DOHH2 (cell line): Measurements from ENCODE around the gene SPTBN1.

ENCODE experiments used
- H3F3A ChIP-seq: fragments of 200-600 bp; sonication (generic), shearing (Covaris generic); 2 replicates; pipeline ENCODE4 v1.6.0; 2016; ENCODE audit warnings: antibody characterized with exemption, mild to moderate bottlenecking; ENCODE audit not compliant: control insufficient read depth, insufficient read depth
- H3K27ac ChIP-seq: fragments of 200-600 bp; sonication (generic); 2 replicates; pipeline ENCODE4 v1.5.1; 2014; ENCODE audit warnings: low read depth, mild to moderate bottlenecking, low read length, moderate library complexity
- H3K27me3 ChIP-seq: fragments of 200-600 bp; sonication (generic); 2 replicates; pipeline ENCODE4 v1.6.1; 2014; ENCODE audit warnings: mild to moderate bottlenecking, low read length, mixed read lengths; ENCODE audit not compliant: control insufficient read depth
- H3K36me3 ChIP-seq: fragments of 200-600 bp; sonication (generic); 2 replicates; pipeline ENCODE4 v1.6.1; 2014; ENCODE audit warnings: mild to moderate bottlenecking, low read length, moderate library complexity, mixed read lengths; ENCODE audit not compliant: control insufficient read depth
- H3K4me1 ChIP-seq: fragments of 200-600 bp; sonication (generic); 2 replicates; pipeline ENCODE4 v1.6.1; 2014; ENCODE audit warnings: mild to moderate bottlenecking, low read length, mixed read lengths; ENCODE audit not compliant: control insufficient read depth
- H3K4me2 ChIP-seq: fragments of 200-600 bp; sonication (generic); 2 replicates; pipeline ENCODE4 v1.6.0; 2014; ENCODE audit warnings: mild to moderate bottlenecking, low read length, moderate library complexity
- H3K4me3 ChIP-seq: fragments of 200-600 bp; sonication (generic); 2 replicates; pipeline ENCODE4 v1.5.1; 2014; ENCODE audit warnings: mild to moderate bottlenecking, low read length, mixed read lengths
- H3K79me2 ChIP-seq: fragments of 200-600 bp; sonication (generic); 2 replicates; pipeline ENCODE4 v1.6.1; 2014; ENCODE audit warnings: mild to moderate bottlenecking, low read length, mixed read lengths; ENCODE audit not compliant: control insufficient read depth
- H3K9me2 ChIP-seq: fragments of 200-600 bp; sonication (generic); replicated peaks from 2 replicates; pipeline ENCODE4 v1.6.1; 2014; ENCODE audit warnings: mild to moderate bottlenecking, low read length, mixed read lengths; ENCODE audit not compliant: control insufficient read depth
- H3K9me3 ChIP-seq: fragments of 200-600 bp; sonication (generic); 2 replicates; pipeline ENCODE4 v1.6.1; 2014; ENCODE audit warnings: antibody characterized with exemption, low read length, mixed read lengths; ENCODE audit not compliant: control insufficient read depth, insufficient read depth
- H4K20me1 ChIP-seq: fragments of 200-600 bp; sonication (generic); 2 replicates; pipeline ENCODE4 v1.6.0; 2014; ENCODE audit warnings: low read depth, mild to moderate bottlenecking, antibody characterized with exemption, low read length, moderate library complexity; ENCODE audit not compliant: control insufficient read depth, insufficient read depth
- CTCF ChIP-seq: fragments of 200-600 bp; sonication (generic); IDR thresholded peaks from one replicate; pipeline ENCODE4 v1.5.1; 2014; ENCODE audit warnings: antibody characterized with exemption, mild to moderate bottlenecking, low read depth, low read length; ENCODE audit not compliant: poor library complexity, severe bottlenecking
- EZH2phosphoT487 ChIP-seq: fragments of 200-600 bp; sonication (generic); IDR thresholded peaks from 2 replicates; pipeline ENCODE4 v1.6.1; 2017; ENCODE audit warnings: borderline replicate concordance, mild to moderate bottlenecking, antibody characterized with exemption, low read length, moderate library complexity, mixed read lengths

SPTBN1 gene

DNA sequence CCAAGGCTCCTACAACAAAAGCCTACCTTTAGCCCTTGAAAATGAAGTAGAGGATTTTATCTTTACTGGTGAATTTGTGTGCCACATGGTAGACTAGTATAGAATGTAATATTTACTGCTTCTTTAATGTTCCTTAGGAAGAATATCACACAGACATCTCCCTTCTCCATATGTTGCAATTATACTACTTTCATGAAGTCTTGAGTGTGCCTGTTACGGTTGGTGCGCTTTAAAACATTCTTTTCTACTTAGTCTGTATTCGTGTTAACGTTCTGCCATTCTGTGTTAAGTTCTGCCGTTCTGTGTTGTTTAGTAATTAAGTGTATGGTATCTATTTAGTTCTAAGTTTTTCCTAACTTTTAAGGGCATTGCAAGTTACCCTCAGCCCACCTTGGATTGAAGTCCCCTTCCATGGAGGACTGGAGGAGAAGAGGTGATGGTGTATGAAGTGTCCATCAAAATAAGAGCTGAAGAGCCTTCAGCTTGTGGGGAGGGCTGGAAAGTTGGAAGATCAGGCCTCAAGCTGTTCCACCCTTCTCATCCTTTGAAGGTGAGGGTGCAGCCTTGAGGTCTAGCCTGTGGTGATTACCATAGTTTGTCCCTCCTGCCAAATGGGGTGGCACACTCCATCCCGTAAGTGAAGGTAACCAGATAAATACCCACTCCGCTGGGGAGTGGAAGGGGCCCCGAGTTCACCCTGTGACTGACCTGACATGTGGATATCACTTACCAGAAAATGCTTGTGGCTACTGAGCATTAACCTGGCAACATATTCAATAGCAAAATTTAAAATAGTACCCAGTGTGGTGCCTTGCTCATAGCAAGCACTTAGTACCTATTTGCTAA lies 131.3 kb downstream of the SPTBN1 start:
- no peaks in the 10 kb centered on the region for H3K9me2 ChIP-seq
- H3K27ac ChIP-seq, result no peak overlapping the region
- no peak overlapping the region for H3K4me2 ChIP-seq
- H3K36me3 ChIP-seq, result no peaks in the 10 kb centered on the region
- H3K27me3 ChIP-seq, result peaks cover 12% of the 10 kb centered on the region
- TF ChIP-seq CTCF (no peak), EZH2phosphoT487 (no peak)
- no peaks in the 10 kb centered on the region for H3K79me2 ChIP-seq
- no peak overlapping the region for H3K4me3 ChIP-seq
- no peaks in the 10 kb centered on the region for H3F3A ChIP-seq
- no peaks in the 10 kb centered on the region for H3K9me3 ChIP-seq
- H3K4me1 ChIP-seq, result peaks cover 38% of the 10 kb centered on the region
- H4K20me1 ChIP-seq, result no peaks in the 10 kb centered on the region

DNA sequence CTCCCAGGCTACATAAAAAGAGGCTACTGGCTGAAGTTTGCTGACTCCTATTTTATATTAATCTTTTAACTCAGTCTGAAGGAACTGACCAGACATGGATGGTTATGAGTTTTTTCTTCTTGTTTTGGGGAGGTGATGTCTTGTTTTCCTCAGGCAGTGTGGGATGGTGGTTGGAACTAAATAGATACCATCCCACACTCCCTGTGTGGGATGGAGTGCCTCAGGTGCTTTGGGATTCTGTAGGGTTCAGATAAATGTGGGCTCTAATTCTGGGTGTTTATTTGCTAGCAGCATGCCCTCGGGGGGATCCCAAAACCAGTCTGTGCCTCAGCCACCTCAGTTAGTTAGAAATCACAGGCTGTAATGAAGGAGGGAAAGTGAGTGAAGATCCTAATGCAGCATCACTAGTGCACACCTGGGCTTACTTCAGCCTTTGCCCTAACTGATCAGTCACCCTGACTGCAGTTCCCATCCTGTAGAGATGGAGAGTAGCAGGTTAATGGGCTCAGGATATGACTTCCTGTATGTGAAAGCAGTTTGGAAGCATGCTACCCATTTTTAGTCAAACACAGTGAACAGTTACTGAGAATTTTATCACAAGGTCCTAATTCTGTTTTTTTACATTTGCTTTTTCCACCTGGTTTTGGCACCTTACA lies 132.2 kb downstream of the SPTBN1 start:
- no peak for TF ChIP-seq EZH2phosphoT487
- TF ChIP-seq CTCF, result no peak
- Histone ChIP-seq H4K20me1 (no peaks in the 10 kb centered on the region), H3K4me2 (no peak overlapping the region), H3F3A (no peaks in the 10 kb centered on the region), H3K9me2 (no peaks in the 10 kb centered on the region), H3K36me3 (no peaks in the 10 kb centered on the region), H3K27me3 (peaks cover 6% of the 10 kb centered on the region; the same call in 1 of the 2 replicates), H3K4me3 (no peak overlapping the region), H3K27ac (no peak overlapping the region), H3K9me3 (no peaks in the 10 kb centered on the region), H3K4me1 (peaks cover 29% of the 10 kb centered on the region), H3K79me2 (no peaks in the 10 kb centered on the region)

DNA sequence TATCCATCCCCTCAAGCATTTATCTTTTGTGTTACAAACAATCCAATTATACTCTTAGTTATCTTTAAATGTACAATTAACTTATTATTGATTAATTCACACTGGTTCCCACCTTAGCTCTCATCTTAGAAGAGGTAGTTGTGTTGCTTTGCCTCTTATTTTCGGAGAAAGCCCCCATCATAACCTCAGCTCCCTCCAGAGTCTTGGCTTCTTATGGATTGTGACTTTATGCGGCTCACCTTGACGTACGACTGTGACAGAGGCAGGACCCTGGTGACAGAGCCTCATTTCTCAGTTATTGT lies 132.9 kb downstream of the SPTBN1 start:
- peak overlapping the region; percentile 44 for H3K4me3 ChIP-seq
- H3K4me1 ChIP-seq, result peaks cover 23% of the 10 kb centered on the region
- H3K79me2 ChIP-seq, result no peaks in the 10 kb centered on the region
- TF ChIP-seq EZH2phosphoT487 (no peak), CTCF (no peak)
- H3K27me3 ChIP-seq, result peaks cover 6% of the 10 kb centered on the region; the same call in 1 of the 2 replicates
- H3K4me2 ChIP-seq, result peak overlapping the region; percentile 69
- no peaks in the 10 kb centered on the region for H3K9me2 ChIP-seq
- peak overlapping the region; percentile 19; the same call in 1 of the 2 replicates for H3K27ac ChIP-seq
- no peaks in the 10 kb centered on the region for H3F3A ChIP-seq
- H3K36me3 ChIP-seq, result no peaks in the 10 kb centered on the region
- no peaks in the 10 kb centered on the region for H4K20me1 ChIP-seq
- H3K9me3 ChIP-seq, result no peaks in the 10 kb centered on the region
